Fibroblast of peridontal ligament (primary cell): Measurements from ENCODE around the gene ATRIP.
A peak's percentile ranks its signal among the peaks of the same experiment; 100 is the strongest.
"Not testable (repeated sequence)": the region's sequence is repeated elsewhere in the genome, so short reads cannot be mapped to it uniquely, and the experiment has no call there.

Experiments
- DNase-seq: peaks from one replicate; pipeline ENCODE4 v3.0.0-alpha.2; 2010; ENCODE audit errors: extremely low read depth

The ATRIP gene

GRCh38 chr3:48446425-48447193 lies at the start of gene ATRIP:
ATRIP (plus strand) TSS chr3:48446737; CDS start chr3:48446846, 109 bp downstream.
- peak; percentile 64 for DNase-seq

- DNase-seq: no peak
These were observed 48.5 kb upstream of the ATRIP start for GRCh38 chr3:48397767-48398681.

GRCh38 chr3:48398701-48399386 lies 47.7 kb upstream of the ATRIP start:
- DNase-seq: no peak

GRCh38 chr3:48399387-48400172 lies 47.0 kb upstream of the ATRIP start:
- DNase-seq: no peak

GRCh38 chr3:48400824-48401433 lies 45.6 kb upstream of the ATRIP start:
- DNase-seq: peak; percentile 65

- DNase-seq: not testable (repeated sequence)
These were observed 45.1 kb upstream of the ATRIP start for GRCh38 chr3:48401434-48401901.

GRCh38 chr3:48402281-48402732 lies 44.2 kb upstream of the ATRIP start:
- DNase-seq: peak; percentile 95

GRCh38 chr3:48402907-48403306 lies 43.6 kb upstream of the ATRIP start:
- no peak for DNase-seq

GRCh38 chr3:48403533-48404439 lies 42.8 kb upstream of the ATRIP start:
- DNase-seq: no peak

- DNase-seq: no peak
These were observed 41.8 kb upstream of the ATRIP start for GRCh38 chr3:48404440-48405342.

- DNase-seq: no peak
These were observed 41.1 kb upstream of the ATRIP start for GRCh38 chr3:48405343-48405881.

- no peak for DNase-seq
These were observed 40.6 kb upstream of the ATRIP start for GRCh38 chr3:48405971-48406370.

GRCh38 chr3:48406443-48407431 lies 39.8 kb upstream of the ATRIP start:
- DNase-seq: no peak

GRCh38 chr3:48407542-48408099 lies 38.9 kb upstream of the ATRIP start:
- DNase-seq: no peak

- no peak for DNase-seq
These were observed 37.7 kb upstream of the ATRIP start for GRCh38 chr3:48408823-48409281.
